D341Med (cell line): ENCODE data around the gene KRTAP10-12.

Experiments used
- DNase-seq: peaks from one replicate; pipeline ENCODE4 v3.0.0; 2012; ENCODE audit warnings: low spot score

Gene KRTAP10-12

GRCh38 chr21:44699502-44700001, 2.6 kb downstream of the KRTAP10-12 start:
- DNase-seq, result peak; percentile 25

GRCh38 chr21:44700101-44701022, 3.4 kb downstream of the KRTAP10-12 start:
- DNase-seq, result peak; percentile 18

GRCh38 chr21:44701023-44701400, 4.0 kb downstream of the KRTAP10-12 start:
- DNase-seq, result no peak

- no peak for DNase-seq
These were observed 4.6 kb downstream of the KRTAP10-12 start for GRCh38 chr21:44701541-44701940.

- DNase-seq, result peak; percentile 20
These were observed 5.4 kb downstream of the KRTAP10-12 start for GRCh38 chr21:44702111-44702972.

- peak; percentile 23 for DNase-seq
These were observed 6.2 kb downstream of the KRTAP10-12 start for GRCh38 chr21:44702973-44703730.

- DNase-seq, result no peak
These were observed 7.0 kb downstream of the KRTAP10-12 start for GRCh38 chr21:44703731-44704635.

GRCh38 chr21:44704636-44705001, 7.6 kb downstream of the KRTAP10-12 start:
- DNase-seq, result peak; percentile 22

- DNase-seq, result peak; percentile 24
These were observed 9.2 kb downstream of the KRTAP10-12 start for GRCh38 chr21:44706026-44706705.

GRCh38 chr21:44706706-44707581, 10.0 kb downstream of the KRTAP10-12 start:
- peak; percentile 27 for DNase-seq

- DNase-seq, result peak; percentile 36
These were observed 11.4 kb downstream of the KRTAP10-12 start for GRCh38 chr21:44708213-44708865.

GRCh38 chr21:44708866-44709425, 12.0 kb downstream of the KRTAP10-12 start:
- peak; percentile 33 for DNase-seq

GRCh38 chr21:44709426-44710293, 12.7 kb downstream of the KRTAP10-12 start:
- peak; percentile 45 for DNase-seq

- DNase-seq, result peak; percentile 23
These were observed 13.3 kb downstream of the KRTAP10-12 start for GRCh38 chr21:44710294-44710665.

GRCh38 chr21:44710756-44711326, 13.9 kb downstream of the KRTAP10-12 start:
- DNase-seq, result peak; percentile 24

GRCh38 chr21:44711327-44712202, 14.6 kb downstream of the KRTAP10-12 start, which contains the start of gene TSPEAR:
Gene TSPEAR (minus strand): TSS chr21:44711572. CDS start chr21:44711514, 58 bp downstream.
- peak; percentile 37 for DNase-seq
